ENCODE measurements around the gene SCFD2. TPM values are rescaled to one million over a fixed set of nuclear protein-coding genes. Genes with fewer than 3 reads are reported as not detected.

Gene SCFD2
- total and polyA plus RNA-seq, 2 experiments from 2014 or later, result 30.7 to 33.2 TPM

DNA sequence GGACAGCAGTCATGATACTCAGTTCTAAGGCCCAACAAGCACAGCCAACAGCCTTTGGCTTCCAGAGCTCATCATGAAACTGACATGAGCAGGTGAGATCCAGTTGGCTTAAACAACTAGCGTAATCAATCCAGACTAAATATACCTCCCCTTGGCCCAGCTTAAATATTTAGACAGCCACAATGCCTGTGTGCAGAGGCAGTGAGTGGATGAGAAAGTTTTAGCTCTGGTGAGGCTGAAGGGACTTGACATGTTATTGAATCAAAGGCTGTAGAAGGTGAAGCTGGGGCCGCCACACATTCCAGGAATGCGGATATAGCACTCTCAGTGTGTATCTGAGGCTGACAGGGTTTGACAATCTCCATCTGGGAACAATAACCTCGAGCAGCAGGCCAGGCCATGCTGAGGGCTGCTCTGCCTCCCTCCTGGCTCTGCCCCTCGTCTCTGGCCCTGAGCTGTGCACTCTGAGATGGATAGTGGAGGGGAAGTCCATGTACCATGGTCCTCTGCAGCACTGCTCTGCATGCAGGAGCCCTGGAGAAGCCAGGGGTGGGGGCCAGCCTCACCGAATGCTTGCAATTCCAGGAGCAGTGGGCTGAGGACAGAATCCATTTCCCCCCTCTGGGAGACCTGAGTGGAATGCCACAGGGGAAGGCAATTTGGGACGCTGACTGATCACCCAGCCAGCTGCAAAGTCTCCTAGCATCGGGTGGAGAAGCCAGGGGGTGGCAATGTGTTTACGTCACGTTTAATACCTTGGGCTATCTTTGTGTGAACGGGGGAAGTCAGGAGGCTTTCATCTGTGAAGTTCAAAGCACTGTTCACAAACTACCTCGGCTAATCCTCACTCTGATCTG lies 541.0 kb downstream of the SCFD2 start:
- H3K4me3 ChIP-seq, result no peak overlapping the region

DNA sequence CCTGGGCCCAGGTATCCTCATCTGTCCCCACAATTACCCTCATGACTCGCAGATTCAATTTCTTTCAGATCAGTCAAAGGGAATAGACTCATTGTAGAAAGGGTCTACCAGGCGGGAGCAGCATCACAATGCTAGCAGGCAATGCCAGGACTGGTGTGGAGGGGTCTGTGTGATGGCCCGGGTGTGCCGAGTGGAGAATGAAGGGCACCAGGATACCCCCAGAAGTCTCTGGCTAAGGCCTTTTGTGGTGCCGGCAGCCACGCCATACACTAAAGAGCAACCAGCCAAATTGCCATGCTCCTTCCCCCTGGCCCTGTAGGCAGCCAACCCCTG lies 541.6 kb downstream of the SCFD2 start:
- peaks cover 13% of the 10 kb centered on the region for H3K4me1 ChIP-seq (ENCODE audit: insufficient read depth)
- H4K20me1 ChIP-seq (ENCODE audit: insufficient read depth), result no peaks in the 10 kb centered on the region
- H3K36me3 ChIP-seq (ENCODE audit: low read depth), result no peaks in the 10 kb centered on the region
- no peaks in the 10 kb centered on the region for H3K9me2 ChIP-seq (ENCODE audit: insufficient read depth)
- no peak overlapping the region for H2AFZ ChIP-seq
- H3F3A ChIP-seq (ENCODE audit: insufficient read depth), result peaks cover 19% of the 10 kb centered on the region
- no peak overlapping the region for H3K27ac ChIP-seq
- DNase-seq, result no peak
- in situ Hi-C loops (cut with MboI), result no loop called here
- TF ChIP-seq EZH2 (IDR thresholded peaks at IDR 0.05; ENCODE audit: insufficient read depth, poor library complexity, severe bottlenecking) (no peak), EZH2phosphoT487 (IDR thresholded peaks at IDR 0.05; ENCODE audit: insufficient read depth, low read depth) (no peak)
- H3K27me3 ChIP-seq (replicated peaks; ENCODE audit: insufficient read depth), result no peaks in the 10 kb centered on the region
- no peak overlapping the region for H3K9ac ChIP-seq
- H3K9me3 ChIP-seq (ENCODE audit: low read depth), result no peaks in the 10 kb centered on the region
- no peak overlapping the region for H3K4me2 ChIP-seq (ENCODE audit: unreplicated experiment)
- WGBS, 2 experiments (ENCODE audit: low coverage in 1 of 2, low lambda C conversion rate in 2 of 2, missing lambda C conversion rate in 2 of 2), result 96 to 99% methylated on average over 6 of the region's 6 CpGs
- no peak overlapping the region for H3K4me3 ChIP-seq
- H3K79me2 ChIP-seq (ENCODE audit: insufficient read depth), result no peaks in the 10 kb centered on the region

More for the DNA sequence above, 541.0 kb downstream of the SCFD2 start:
- peak; percentile 7 for DNase-seq
- peaks cover 13% of the 10 kb centered on the region for H3K4me1 ChIP-seq (ENCODE audit: insufficient read depth)
- in situ Hi-C loops (cut with MboI), result no loop called here
- no peaks in the 10 kb centered on the region for H3K27me3 ChIP-seq (replicated peaks; ENCODE audit: insufficient read depth)
- no peak overlapping the region for H3K9ac ChIP-seq
- H3K79me2 ChIP-seq (ENCODE audit: insufficient read depth), result no peaks in the 10 kb centered on the region
- H3K36me3 ChIP-seq (ENCODE audit: low read depth), result no peaks in the 10 kb centered on the region
- TF ChIP-seq EZH2 (IDR thresholded peaks at IDR 0.05; ENCODE audit: insufficient read depth, poor library complexity, severe bottlenecking), result no peak
- TF ChIP-seq EZH2phosphoT487 (IDR thresholded peaks at IDR 0.05; ENCODE audit: insufficient read depth, low read depth), result no peak
- H3K27ac ChIP-seq, result no peak overlapping the region
- H2AFZ ChIP-seq, result no peak overlapping the region
- H4K20me1 ChIP-seq (ENCODE audit: insufficient read depth), result no peaks in the 10 kb centered on the region
- WGBS, 2 experiments (ENCODE audit: low coverage in 1 of 2, low lambda C conversion rate in 2 of 2, missing lambda C conversion rate in 2 of 2), result 62 to 70% methylated on average over 12 of the region's 12 CpGs
- peaks cover 19% of the 10 kb centered on the region for H3F3A ChIP-seq (ENCODE audit: insufficient read depth)
- no peaks in the 10 kb centered on the region for H3K9me3 ChIP-seq (ENCODE audit: low read depth)
- H3K9me2 ChIP-seq (ENCODE audit: insufficient read depth), result no peaks in the 10 kb centered on the region
- no peak overlapping the region for H3K4me2 ChIP-seq (ENCODE audit: unreplicated experiment)

DNA sequence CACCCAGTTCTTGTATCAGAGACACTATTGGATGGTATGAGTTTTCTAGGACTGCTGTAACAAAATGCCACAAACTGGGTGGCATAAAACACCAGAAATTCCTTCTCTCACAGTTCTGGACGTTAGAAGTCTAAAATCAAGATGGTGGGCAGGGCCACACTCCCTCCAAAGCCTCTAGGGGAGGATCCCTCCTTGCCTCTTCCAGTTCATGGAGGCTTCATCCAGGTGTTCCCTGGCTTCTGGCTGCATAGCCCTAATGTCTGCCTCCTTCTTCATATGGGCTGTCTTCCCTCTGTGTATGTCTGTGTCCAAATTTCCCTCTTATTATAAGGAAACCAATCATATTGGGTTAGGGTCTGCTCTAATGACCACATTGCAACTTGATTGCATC lies 542.2 kb downstream of the SCFD2 start:
- H3F3A ChIP-seq (ENCODE audit: insufficient read depth), result peaks cover 19% of the 10 kb centered on the region
- no peaks in the 10 kb centered on the region for H3K9me2 ChIP-seq (ENCODE audit: insufficient read depth)
- H3K79me2 ChIP-seq (ENCODE audit: insufficient read depth), result no peaks in the 10 kb centered on the region
- H3K27ac ChIP-seq, result no peak overlapping the region
- H4K20me1 ChIP-seq (ENCODE audit: insufficient read depth), result no peaks in the 10 kb centered on the region
- no peak overlapping the region for H3K4me3 ChIP-seq
- no peak for DNase-seq
- H3K9ac ChIP-seq, result no peak overlapping the region
- H3K36me3 ChIP-seq (ENCODE audit: low read depth), result no peaks in the 10 kb centered on the region
- H3K9me3 ChIP-seq (ENCODE audit: low read depth), result no peaks in the 10 kb centered on the region
- no peak overlapping the region for H3K4me2 ChIP-seq (ENCODE audit: unreplicated experiment)
- no peak for TF ChIP-seq EZH2phosphoT487 (IDR thresholded peaks at IDR 0.05; ENCODE audit: insufficient read depth, low read depth)
- no peaks in the 10 kb centered on the region for H3K27me3 ChIP-seq (replicated peaks; ENCODE audit: insufficient read depth)
- H2AFZ ChIP-seq, result no peak overlapping the region
- WGBS, 2 experiments (ENCODE audit: low coverage in 1 of 2, low lambda C conversion rate in 2 of 2, missing lambda C conversion rate in 2 of 2), result 6 to 25% methylated on average over 1 of the region's 1 CpG
- peaks cover 13% of the 10 kb centered on the region for H3K4me1 ChIP-seq (ENCODE audit: insufficient read depth)
- in situ Hi-C loops (cut with MboI), result no loop called here

Small RNA genes within 50 kb of the gene (small RNA-seq; reads per million reads assigned to genes)
- not detected for gene RNU6-310P (ENCODE audit: low read depth, low replicate concordance)

Other genes with a start within 250 kb of the SCFD2 start
- 55.2 and 62.5 TPM in 2 replicates for gene FIP1L1, start 11.6 kb upstream of the SCFD2 start, total RNA-seq (2014; rRNA removed; shearing (Covaris generic))
- 66.5 and 67.6 TPM in 2 replicates for gene FIP1L1, start 11.6 kb upstream of the SCFD2 start, polyA plus RNA-seq (2016; fragmentation: Nextera tagmentation; extraction: Ambion mirVana)
- 9.4 and 10.9 TPM in 2 replicates for gene LNX1, start 225.4 kb upstream of the SCFD2 start, total RNA-seq (2014; rRNA removed; shearing (Covaris generic))
- 6.3 and 6.7 TPM in 2 replicates for gene LNX1, start 225.4 kb upstream of the SCFD2 start, polyA plus RNA-seq (2016; fragmentation: Nextera tagmentation; extraction: Ambion mirVana)